Measurements from ENCODE around the gene FN1.

Gene FN1

GRCh38 chr2:215390550-215390913, 45.3 kb downstream of the FN1 start:
- DNase-seq (ENCODE audit: insufficient read length, low spot score), result no peak

GRCh38 chr2:215388002-215388728, 47.7 kb downstream of the FN1 start:
- FAIRE-seq (no peak), DNase-seq (ENCODE audit: insufficient read length, low spot score) (no peak)

More at GRCh38 chr2:215390550-215390913, 45.3 kb downstream of the FN1 start:
- FAIRE-seq, result no peak

GRCh38 chr2:215386566-215386965, 49.3 kb downstream of the FN1 start:
- FAIRE-seq (no peak), DNase-seq (ENCODE audit: insufficient read length, low spot score) (no peak)

GRCh38 chr2:215384710-215385109, 51.2 kb downstream of the FN1 start:
- DNase-seq (ENCODE audit: insufficient read length, low spot score), result no peak
- no peak for FAIRE-seq

GRCh38 chr2:215383652-215384279, 52.1 kb downstream of the FN1 start:
- FAIRE-seq, result no peak
- no peak for DNase-seq (ENCODE audit: insufficient read length, low spot score)

GRCh38 chr2:215382480-215382879, 53.4 kb downstream of the FN1 start:
- DNase-seq (ENCODE audit: insufficient read length, low spot score) (no peak), FAIRE-seq (no peak)

- FAIRE-seq (no peak), DNase-seq (ENCODE audit: insufficient read length, low spot score) (no peak)
Measured at GRCh38 chr2:215382011-215382410, 53.9 kb downstream of the FN1 start.

GRCh38 chr2:215380699-215381098, 55.2 kb downstream of the FN1 start:
- DNase-seq (ENCODE audit: insufficient read length, low spot score) (no peak), FAIRE-seq (no peak)

- no peak for FAIRE-seq
- no peak for DNase-seq (ENCODE audit: insufficient read length, low spot score)
Measured at GRCh38 chr2:215379948-215380347, 55.9 kb downstream of the FN1 start.

- FAIRE-seq, result no peak
- DNase-seq (ENCODE audit: insufficient read length, low spot score), result no peak
Measured at GRCh38 chr2:215379039-215379438, 56.8 kb downstream of the FN1 start.

GRCh38 chr2:215378045-215378444, 57.8 kb downstream of the FN1 start:
- DNase-seq (ENCODE audit: insufficient read length, low spot score) (no peak), FAIRE-seq (no peak)

GRCh38 chr2:215377283-215377682, 58.6 kb downstream of the FN1 start:
- FAIRE-seq (no peak), DNase-seq (ENCODE audit: insufficient read length, low spot score) (no peak)

GRCh38 chr2:215376103-215376780, 59.6 kb downstream of the FN1 start:
- no peak for FAIRE-seq
- no peak for DNase-seq (ENCODE audit: insufficient read length, low spot score)

GRCh38 chr2:215375467-215375830, 60.4 kb downstream of the FN1 start:
- no peak for DNase-seq (ENCODE audit: insufficient read length, low spot score)
- no peak for FAIRE-seq

GRCh38 chr2:215374642-215375466, 61.0 kb downstream of the FN1 start:
- no peak for DNase-seq (ENCODE audit: insufficient read length, low spot score)
- FAIRE-seq, result no peak

- no peak for DNase-seq (ENCODE audit: insufficient read length, low spot score)
- no peak for FAIRE-seq
Measured at GRCh38 chr2:215374002-215374401, 61.9 kb downstream of the FN1 start.

- DNase-seq (ENCODE audit: insufficient read length, low spot score) (no peak), FAIRE-seq (no peak)
Measured at GRCh38 chr2:215372968-215373649, 62.8 kb downstream of the FN1 start.

GRCh38 chr2:215371915-215372897, 63.7 kb downstream of the FN1 start:
- FAIRE-seq (no peak), DNase-seq (ENCODE audit: insufficient read length, low spot score) (no peak)

All from GM19239 (cell line).